Vagina (tissue), 2 donors: ENCODE measurements around the gene CMTR1.

ENCODE experiments used
- CTCF ChIP-seq, 3 experiments: fragments of 450-650 bp in 2 of 3; fragments of 200-600 bp in 1 of 3; sonication (generic) in 1 of 3; IDR thresholded peaks; one replicate each; pipeline ENCODE4 v1.5.1; 2017 to 2019; ENCODE audit warnings: antibody characterized with exemption in 3 of 3, mild to moderate bottlenecking in 2 of 3, moderate library complexity in 2 of 3
- POLR2A ChIP-seq, 2 donors: fragments of 450-650 bp; IDR thresholded peaks; one replicate each; pipeline ENCODE4 v1.6.1; 2017; ENCODE audit warnings: antibody characterized with exemption in 2 of 2, mild to moderate bottlenecking in 2 of 2, moderate library complexity in 2 of 2
- POLR2AphosphoS5 ChIP-seq, 2 donors: sonication (generic); formaldehyde crosslinking; IDR thresholded peaks; one replicate each; pipeline ENCODE4 v1.9.0; 2017; ENCODE audit warnings: antibody characterized with exemption in 2 of 2, mild to moderate bottlenecking in 2 of 2, low read depth in 1 of 2; ENCODE audit not compliant: insufficient read depth in 1 of 2

- no peak for TF ChIP-seq CTCF (IDR thresholded peaks at IDR 0.05)
- TF ChIP-seq POLR2A (IDR thresholded peaks at IDR 0.05), result no peak
- no peak for TF ChIP-seq POLR2AphosphoS5 (IDR thresholded peaks at IDR 0.05; ENCODE audit: insufficient read depth in 1 of 2, low read depth in 1 of 2)
These were observed 743 bp downstream of the CMTR1 start for GRCh38 chr6:37433657-37434271.
